GM12891 (cell line): ENCODE data around the gene BCL3.

ENCODE experiments used
- POLR2A ChIP-seq: IDR thresholded peaks from 2 replicates; pipeline ENCODE4 v1.6.1; 2011; ENCODE audit warnings: low read depth, low read length, control low read depth
- POLR2AphosphoS5 ChIP-seq: IDR thresholded peaks from 2 replicates; pipeline ENCODE4 v1.6.1; 2011; ENCODE audit warnings: low read depth, low read length, control low read depth

- TF ChIP-seq POLR2A (no peak), POLR2AphosphoS5 (no peak)
Measured at GRCh38 chr19:44725251-44725650, 23.3 kb upstream of the BCL3 start.
